Measurements from ENCODE around the gene IKZF3. TPM values are rescaled to one million over a fixed set of nuclear protein-coding genes. Genes with fewer than 3 reads are reported as not detected.

The IKZF3 gene
- total and polyA plus RNA-seq, 10 of the 15 experiments (the other 5 are each of a cell fraction or from before 2014, with no cell fraction given): 5.5 to 98.2 (median 47.6) TPM

GRCh38 chr17:39867880-39868553 lies 3.9 kb upstream of the IKZF3 start, which contains the start of gene ZPBP2 (continued):
- TF ChIP-seq TARDBP (IDR thresholded peaks at IDR 0.05; ENCODE audit: borderline replicate concordance) (0 out of 2 replicates have a peak, but pooled peaks have one; percentile 31), BCL11A (IDR thresholded peaks at IDR 0.05; ENCODE audit: low read depth, low read length) (peak; percentile 20; the same call in 1 of the 2 replicates), PBX3 (IDR thresholded peaks at IDR 0.05; ENCODE audit: insufficient replicate concordance, low read depth, low read length) (no peak), NR2C2 (IDR thresholded peaks at IDR 0.05; ENCODE audit: borderline replicate concordance, control insufficient read depth, insufficient read length, low read depth) (no peak), ATF7 (IDR thresholded peaks at IDR 0.05; ENCODE audit: low read depth) (no peak), MYC (IDR thresholded peaks at IDR 0.05; ENCODE audit: insufficient read depth, insufficient read length, insufficient replicate concordance, low read length, severe bottlenecking) (peak; percentile 27), PRDM15 (CRISPR knock-in tag; IDR thresholded peaks at IDR 0.05) (peak; percentile 86), PAX8 (IDR thresholded peaks at IDR 0.05) (no peak), MAX (IDR thresholded peaks at IDR 0.05; ENCODE audit: low read depth, low read length) (peak; percentile 88), ZNF207 (IDR thresholded peaks at IDR 0.05; ENCODE audit: borderline replicate concordance) (peak; percentile 61; the same call in 1 of the 2 replicates), MYB (IDR thresholded peaks at IDR 0.05; ENCODE audit: borderline replicate concordance, low read depth, low read length) (no peak), ZNF592 (IDR thresholded peaks at IDR 0.05) (peak; percentile 79), ZNF217 (IDR thresholded peaks at IDR 0.05) (peak; percentile 75; the same call in 1 of the 2 replicates), KLF5 (IDR thresholded peaks at IDR 0.05; ENCODE audit: partially characterized antibody) (peak; percentile 12), TCF12 (IDR thresholded peaks at IDR 0.05; ENCODE audit: low read depth, low read length) (0 out of 2 replicates have a peak, but pooled peaks have one; percentile 33), CBX3 (IDR thresholded peaks at IDR 0.05; ENCODE audit: borderline replicate concordance, low read depth) (no peak), RELA (IDR thresholded peaks at IDR 0.05; ENCODE audit: borderline replicate concordance, partially characterized antibody) (peak; percentile 75)
- TF ChIP-seq, protein P1, sequence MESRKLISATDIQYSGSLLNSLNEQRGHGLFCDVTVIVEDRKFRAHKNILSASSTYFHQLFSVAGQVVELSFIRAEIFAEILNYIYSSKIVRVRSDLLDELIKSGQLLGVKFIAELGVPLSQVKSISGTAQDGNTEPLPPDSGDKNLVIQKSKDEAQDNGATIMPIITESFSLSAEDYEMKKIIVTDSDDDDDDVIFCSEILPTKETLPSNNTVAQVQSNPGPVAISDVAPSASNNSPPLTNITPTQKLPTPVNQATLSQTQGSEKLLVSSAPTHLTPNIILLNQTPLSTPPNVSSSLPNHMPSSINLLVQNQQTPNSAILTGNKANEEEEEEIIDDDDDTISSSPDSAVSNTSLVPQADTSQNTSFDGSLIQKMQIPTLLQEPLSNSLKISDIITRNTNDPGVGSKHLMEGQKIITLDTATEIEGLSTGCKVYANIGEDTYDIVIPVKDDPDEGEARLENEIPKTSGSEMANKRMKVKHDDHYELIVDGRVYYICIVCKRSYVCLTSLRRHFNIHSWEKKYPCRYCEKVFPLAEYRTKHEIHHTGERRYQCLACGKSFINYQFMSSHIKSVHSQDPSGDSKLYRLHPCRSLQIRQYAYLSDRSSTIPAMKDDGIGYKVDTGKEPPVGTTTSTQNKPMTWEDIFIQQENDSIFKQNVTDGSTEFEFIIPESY (IDR thresholded peaks at IDR 0.05): peak; percentile 97
